CD4-positive, alpha-beta T cell treated with Interleukin-17A for 1 hour (primary cell): ENCODE results near the gene ZNF76.

Source experiments
- DNase-seq: peaks from one replicate; pipeline ENCODE4 v3.0.0-alpha.2; 2020

The ZNF76 gene

DNA sequence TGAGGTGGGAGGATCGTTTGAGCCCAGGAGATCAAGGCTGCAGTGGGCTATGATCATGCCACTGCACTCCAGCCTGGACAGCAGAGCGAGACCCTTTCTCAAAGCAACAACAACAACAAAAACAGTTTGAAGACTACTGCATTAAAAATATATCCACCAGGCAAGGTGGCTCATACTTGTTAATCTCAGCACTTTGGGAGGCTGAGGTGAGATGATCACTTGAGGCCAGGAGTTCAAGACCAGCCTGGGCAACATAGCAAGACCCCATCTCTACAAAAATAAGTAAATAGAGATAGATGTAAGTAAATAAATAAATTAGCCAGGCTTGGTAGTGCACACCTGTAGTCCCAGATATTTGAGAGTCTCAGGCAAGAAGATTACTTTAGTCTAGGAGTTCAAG, 12.5 kb downstream of the ZNF76 start:
- no peak for DNase-seq

DNA sequence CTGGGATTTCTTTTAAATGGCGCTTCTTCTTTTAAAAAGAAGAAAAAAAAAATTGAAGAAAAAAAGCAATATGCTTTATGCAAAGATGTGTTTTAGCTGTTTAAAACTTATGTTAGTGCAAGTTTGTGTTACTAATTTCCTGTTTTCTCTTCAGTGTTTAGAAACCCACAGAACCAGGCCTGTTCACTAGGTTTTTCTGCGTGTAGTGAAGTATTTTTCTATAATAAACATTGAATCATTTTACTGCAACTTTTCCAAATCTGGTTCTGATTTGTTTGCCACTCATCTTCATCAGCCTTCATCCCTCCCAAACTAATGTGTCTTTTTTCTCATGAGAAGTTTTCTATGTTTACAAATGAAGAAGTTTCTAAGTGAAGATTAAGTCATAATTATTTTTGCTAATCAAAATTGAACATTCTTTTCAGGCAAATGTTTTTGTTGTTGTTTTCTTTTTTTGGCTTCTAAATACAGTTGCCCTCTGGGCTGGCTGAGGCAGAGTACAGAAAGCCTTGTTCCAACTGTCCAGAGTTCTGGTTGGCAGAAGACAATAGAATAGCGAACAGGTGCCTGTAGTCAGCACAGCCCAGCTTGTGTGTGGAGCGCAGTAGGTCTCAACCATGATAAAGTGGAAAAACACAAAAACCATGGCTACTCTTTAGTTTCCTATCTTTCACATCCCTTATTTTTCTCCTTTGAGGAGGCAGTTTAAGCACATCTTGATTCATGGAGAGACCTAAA, 14.5 kb downstream of the ZNF76 start:
- DNase-seq: no peak

DNA sequence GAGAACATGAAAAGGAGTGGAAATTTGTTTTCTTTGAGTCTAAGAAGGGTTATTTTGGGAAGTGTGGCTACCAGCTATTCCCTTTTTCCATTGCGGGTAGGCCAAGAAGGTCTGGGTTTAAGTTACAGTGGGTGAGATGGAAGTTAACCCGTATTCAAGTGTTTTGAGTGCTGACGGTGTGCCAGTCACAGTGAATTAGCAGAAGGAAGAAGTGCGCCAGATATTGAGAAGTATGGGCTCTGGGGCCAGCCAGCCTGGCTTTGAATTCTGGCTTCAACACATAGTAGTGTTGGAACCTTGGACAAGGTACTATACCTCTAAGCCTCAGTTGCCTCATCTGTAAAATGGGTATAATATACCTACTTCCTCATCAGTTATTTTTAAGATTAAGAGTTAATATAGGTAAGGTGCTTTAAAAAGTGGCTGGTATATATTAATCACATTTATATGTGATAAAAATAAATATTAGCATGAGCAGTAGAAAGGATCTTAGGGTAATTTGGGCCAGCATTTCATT, 16.3 kb downstream of the ZNF76 start:
- no peak for DNase-seq

DNA sequence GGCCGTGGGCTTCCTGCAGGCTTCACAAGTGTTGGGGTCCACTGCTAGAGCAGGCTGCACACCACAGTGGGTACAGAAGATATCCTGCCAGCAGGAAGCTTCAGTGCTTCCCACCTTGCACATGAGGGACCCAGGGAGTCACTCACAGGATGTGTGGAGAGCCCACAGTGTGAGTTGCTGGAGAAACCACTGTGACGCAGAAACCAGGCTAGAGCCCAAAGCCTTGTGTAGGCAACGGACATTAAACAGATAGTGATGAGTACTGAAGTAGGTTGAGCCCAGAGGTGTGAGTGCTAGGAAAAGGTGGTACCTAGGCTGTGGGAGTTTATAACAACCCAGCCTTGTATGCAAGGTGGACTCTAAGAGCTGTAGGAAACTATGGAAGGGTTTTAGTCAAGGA, 19.2 kb downstream of the ZNF76 start:
- DNase-seq: no peak

DNA sequence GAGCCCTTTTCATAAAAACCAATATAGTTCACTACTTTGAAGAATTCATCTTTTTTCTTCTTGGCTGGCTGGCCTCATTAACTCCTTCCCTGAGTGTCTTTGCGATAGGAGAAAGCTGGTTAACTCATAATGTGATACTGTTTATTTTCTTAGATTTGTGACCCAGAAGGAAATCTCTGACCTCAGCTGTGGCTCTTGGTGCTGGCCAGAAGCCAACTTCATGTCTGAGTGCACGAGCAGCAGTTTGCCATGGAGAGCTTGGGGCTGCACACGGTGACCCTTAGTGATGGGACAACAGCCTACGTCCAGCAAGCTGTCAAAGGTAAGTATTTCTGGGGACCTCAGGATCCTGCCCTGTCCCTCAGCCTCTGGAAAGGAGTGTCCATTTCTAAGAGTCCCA, 21.4 kb downstream of the ZNF76 start:
- DNase-seq: no peak

DNA sequence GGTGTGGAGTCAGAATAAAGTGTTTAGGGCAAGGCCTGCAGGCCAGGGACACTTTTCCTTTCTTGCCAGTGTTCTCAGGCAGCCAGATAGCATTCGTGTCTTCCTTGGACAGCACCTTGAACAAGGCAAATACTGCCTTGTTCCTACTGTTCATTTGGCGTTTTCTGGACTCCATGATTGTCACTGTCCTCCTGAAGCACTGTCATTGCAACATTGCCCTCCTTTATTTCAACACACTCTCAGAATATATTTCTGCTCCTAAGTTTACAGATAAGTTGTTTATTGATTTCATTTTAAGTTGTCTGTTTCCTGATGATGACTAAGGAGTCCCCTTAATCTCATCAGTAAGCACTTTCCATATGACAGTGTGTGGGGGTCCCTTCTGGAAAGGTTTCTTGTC, 22.9 kb downstream of the ZNF76 start:
- DNase-seq: no peak

DNA sequence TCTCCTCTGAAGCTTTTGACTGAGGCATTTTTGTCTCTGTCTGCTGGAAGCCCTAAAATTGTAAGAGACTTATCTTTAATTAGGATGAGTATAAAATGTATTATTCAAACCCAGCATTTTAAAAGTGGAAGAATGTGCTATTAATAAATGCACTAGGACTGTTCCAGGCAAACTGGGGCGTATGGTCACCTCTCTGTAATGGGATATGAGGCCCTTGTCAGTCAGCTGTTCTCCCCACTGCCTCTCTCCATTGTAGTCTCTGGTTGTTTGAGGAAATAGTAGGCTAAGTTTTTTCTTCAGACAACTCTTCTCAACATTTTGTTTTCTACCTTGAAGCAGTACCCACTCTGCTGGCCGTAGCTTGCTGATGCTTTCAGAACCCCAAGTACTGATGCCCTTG, 23.8 kb downstream of the ZNF76 start:
- DNase-seq: no peak

DNA sequence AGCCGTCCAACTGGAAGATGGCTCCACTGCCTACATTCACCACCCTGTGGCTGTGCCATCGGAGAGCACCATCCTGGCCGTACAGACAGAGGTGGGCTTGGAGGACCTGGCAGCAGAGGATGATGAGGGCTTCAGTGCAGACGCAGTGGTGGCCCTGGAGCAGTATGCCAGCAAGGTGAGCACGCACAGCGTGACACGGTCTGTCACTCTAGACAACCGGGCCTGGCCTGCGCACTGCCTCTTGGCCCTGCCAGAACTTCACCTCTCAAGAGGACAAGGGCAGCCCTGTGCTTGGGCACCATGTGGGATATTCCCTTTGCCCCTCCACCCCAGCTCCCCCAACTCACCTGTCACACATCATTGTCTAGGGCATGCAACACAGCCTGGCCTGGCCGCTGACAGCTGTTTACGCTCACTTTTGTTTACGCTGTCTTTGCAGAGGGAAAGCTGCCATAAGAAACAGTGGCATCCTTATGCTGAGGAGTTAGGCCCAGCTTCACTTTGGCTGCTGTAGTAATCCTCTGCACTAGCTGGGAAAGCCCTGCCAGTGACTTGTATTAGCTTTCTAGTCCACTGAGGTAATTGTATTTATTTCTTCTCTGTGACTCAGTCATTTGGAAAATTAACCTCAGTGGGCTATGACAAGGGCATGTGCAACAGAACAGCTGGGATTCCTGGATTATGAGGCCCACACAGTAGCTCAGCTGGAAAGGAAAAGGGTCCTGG, 28.3 kb downstream of the ZNF76 start:
- no peak for DNase-seq

DNA sequence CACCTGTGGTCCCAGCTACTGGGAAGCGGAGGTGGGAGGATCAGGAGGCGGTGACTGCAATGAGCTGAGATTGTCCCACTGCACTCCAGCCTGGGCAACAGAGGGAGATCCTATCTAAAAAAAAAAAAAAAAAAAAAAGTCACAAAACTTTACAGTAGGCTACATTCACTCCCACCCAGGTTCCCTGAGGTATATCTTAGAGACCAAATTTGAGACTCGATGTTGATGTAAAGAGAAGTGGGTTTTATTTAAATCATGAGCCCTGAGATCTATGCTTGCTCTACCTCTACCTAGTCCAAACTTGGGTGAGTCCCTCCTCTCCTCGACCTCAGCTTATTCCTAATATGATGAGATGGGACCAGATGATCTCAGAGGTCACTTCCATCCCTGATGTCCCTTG, 29.3 kb downstream of the ZNF76 start:
- no peak for DNase-seq

DNA sequence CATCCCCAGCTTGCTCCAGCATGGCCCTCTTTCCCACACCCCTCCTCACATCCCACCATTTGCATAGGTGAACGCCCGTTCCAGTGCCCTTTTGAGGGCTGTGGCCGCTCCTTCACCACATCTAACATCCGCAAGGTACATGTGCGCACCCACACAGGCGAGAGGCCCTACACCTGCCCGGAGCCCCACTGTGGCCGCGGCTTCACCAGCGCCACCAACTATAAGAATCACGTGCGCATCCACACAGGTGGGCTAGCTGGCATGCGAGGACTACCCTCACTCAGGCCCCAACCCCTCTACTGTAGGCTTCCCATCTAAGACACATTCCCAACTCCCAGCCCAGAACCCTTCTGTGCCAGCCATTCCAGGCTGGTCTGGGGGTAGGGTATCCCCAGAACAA, 32.0 kb downstream of the ZNF76 start:
- no peak for DNase-seq

DNA sequence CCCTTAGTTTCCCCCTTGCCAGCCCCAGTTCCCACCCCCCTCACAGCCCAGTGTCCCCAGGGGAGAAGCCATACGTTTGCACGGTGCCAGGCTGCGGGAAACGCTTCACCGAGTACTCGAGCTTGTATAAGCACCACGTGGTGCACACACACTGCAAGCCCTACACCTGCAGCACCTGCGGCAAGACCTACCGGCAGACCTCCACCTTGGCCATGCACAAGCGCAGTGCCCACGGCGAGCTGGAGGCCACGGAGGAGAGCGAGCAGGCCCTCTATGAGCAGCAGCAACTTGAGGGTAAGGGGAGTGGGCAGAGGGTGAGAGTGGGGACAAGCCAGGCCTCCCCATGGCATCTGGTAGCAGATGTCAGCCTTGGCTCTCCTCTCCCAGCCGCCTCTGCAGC, 33.0 kb downstream of the ZNF76 start:
- no peak for DNase-seq

DNA sequence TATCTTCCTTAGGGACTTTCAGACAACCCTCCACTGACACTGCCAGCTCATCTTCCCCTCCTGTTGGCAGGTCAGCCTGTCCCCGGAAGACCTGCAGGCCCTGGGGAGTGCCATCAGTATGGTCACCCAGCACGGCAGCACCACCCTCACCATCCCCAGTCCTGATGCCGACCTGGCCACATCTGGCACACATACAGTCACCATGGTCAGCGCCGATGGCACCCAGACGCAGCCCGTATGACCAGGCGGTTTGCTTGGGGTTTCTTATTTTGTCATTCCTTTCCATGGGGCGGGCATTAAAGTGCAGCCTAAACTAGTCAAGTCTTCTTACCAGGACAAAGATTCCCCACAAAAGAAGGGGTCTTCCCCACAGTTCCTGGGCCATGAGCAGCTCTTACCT, 34.1 kb downstream of the ZNF76 start:
- DNase-seq: no peak

DNA sequence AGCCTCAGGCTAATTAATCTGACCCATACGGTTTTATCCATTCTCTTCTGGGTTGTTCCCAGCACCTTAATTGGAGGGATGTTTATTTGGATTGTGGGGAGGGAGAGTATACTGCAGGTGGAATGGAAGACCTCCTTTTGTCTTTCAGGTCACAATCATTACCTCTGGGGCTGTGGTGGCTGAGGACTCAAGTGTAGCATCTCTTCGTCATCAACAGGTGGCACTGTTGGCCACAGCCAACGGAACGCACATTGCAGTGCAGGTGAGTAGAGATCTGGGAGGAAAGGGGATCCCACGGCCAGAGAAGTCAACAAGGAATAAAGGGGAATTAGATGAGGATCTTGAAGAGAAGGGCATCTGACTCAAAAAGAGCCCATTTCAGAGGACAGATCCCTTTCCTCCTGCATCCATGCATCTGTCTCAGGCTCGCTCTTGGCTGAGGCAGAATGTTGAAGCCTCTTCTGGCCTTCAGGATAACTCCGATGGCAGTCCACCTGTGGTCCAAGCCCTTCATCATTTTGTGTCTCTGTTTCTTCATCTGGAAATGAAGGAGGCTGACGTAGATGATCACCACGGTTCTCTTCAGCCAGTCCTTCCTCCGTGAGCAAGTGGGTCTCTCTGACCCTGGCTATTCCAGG, 34.9 kb downstream of the ZNF76 start:
- peak; percentile 70 for DNase-seq

DNA sequence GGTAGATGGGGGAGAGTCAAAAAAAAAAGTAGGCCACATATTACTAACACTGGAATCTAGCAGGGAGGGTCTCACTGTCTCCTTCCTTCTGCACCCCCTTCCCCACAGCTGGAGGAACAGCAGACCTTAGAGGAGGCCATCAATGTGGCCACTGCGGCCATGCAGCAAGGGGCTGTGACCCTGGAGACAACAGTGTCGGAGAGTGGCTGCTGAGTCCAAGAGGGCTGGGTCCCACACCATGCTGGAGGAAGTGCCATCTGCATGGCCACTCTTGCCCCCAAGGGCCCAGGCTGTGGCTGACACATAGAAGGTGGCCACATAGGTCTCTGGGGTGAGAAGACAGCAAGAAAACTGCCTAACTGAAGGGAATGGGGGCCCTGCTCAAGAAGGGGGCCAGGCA, 35.5 kb downstream of the ZNF76 start:
- DNase-seq: no peak

DNA sequence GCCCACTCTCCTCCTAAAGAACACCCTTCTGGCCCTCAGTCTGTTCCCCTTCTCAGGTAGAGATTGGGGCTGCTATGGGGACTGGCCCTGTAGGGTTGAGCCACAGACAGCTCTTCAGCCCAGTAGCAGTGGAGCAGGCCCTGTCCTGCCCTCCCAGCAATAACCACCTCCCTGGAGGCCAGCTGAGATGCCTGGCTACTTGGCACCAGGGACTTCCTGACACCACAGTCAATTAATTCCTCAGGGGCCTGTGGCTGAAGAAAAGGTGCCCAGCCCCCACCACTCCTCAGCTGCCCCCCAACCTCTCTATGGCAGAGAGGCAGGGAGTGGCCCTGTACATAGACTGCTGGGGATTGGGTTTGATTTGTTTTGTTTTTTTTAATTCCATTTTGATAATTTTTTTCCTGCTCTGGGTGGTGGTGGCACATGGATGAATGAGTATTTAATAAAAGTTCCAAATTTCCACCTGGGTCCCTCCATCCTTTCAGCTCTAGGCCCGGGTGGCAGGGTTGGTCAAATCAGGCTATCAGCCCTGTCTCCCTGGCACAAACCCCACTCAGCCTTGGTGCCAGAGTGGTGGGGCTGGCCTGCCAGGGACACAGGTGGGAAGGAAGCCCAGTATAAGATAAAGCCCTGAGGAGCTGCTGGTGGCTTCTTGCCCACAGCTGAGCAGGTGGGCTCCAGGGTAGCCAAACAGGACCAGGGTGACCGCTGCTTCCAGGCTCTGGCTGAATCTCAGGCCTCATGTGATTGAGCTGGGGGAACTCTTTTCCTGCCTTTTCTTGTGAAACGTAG, 36.2 kb downstream of the ZNF76 start:
- DNase-seq: no peak

DNA sequence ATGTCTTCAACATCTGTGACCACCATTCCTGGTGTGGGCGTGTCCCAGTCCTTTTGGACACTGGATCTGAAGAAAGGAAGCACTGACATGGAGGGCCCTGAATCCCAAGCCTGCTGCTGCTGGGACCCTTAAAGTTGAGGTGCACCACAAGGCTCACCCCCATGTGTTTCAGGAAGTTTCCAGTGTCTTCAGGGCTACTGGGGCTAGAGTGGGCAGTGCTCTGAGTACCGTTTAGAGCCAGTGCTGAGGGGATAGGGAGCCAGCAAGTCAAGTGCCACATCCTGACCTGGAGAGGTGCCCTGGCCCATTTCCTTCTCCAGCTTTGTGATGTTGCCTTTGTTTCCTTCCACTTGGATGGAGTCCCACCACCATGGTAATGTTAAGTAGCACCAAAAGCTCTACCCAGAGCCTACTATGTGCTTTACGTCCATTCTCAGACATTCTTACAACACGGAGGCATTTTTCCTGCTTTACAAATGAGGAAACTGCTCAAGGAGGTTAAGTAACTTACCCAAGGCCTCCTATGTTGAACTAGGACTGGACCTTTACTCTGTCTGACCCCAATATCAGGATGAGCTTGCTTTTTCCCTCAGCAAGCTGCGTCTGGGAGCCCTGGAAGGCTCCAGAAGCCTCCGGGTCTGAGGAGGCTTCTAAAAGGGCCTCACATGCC, 37.5 kb downstream of the ZNF76 start:
- no peak for DNase-seq

DNA sequence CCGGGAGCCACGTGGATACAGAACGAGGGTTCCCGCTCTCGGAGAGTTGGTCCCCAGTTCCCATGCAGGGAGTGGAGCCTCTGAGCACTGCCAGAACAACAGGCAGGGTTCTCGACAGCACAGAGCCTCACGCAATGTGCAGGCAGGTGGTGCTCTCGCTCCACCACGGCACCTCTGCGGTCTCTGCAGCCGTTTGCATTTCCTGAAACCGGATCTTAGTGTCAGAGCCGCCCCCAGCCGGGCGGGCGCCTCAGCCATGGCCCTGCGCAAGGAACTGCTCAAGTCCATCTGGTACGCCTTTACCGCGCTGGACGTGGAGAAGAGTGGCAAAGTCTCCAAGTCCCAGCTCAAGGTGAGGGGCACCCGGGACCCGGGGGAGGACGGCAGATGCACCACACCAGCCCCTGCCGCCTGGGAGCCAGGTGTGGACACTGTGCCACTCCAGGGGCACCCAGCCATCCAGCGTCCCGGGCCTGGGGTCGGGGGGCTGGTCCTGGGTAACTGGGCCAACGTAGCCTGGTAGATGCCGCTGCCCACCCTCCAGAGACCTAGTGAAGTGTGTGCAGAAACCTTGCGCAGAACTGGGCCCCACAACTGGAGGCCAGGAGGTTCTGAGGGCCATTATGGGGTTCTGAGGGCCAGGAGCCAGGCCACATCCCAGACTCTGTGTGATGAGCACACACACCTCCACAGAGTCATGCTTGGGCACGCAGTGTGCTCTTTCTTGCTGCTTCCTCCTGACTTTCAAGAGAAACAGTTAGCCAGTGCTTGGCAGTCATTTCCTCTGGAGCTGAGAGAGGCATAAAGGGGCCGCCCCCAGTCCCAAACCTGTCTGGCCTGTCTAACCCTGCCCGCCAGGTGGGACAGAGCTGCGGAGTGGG, 38.3 kb downstream of the ZNF76 start, which contains the start of gene DEF6:
Gene DEF6 (plus strand): TSS at position 218 of the 881 bp plus-strand sequence. CDS start 39 bp downstream, at position 257.
- peak; percentile 92 for DNase-seq

DNA sequence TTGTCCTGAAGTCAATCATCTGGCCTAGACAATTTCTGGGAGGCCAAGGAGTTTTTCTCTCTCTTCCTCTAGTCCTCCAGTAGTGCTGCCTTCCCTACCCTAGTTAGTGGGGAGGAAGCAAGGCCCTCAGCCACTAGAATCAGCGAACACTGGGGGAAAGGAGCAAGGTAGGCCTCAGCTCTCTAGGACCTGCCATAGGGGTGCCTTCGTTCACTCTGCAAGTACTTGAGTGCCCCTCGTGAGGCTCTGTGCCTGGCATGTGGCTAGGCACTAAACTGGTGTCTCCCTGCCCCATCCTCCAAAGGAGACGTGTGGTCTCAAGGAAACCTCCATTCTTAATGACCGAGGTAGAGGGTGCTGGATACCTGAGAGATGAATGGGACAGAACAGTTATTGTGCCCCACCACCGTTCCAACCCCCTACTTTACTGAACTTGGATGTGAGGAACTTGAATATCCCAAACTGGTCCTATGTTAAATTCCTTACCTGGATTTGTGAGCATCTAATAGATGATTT, 39.1 kb downstream of the ZNF76 start:
- DNase-seq: no peak

DNA sequence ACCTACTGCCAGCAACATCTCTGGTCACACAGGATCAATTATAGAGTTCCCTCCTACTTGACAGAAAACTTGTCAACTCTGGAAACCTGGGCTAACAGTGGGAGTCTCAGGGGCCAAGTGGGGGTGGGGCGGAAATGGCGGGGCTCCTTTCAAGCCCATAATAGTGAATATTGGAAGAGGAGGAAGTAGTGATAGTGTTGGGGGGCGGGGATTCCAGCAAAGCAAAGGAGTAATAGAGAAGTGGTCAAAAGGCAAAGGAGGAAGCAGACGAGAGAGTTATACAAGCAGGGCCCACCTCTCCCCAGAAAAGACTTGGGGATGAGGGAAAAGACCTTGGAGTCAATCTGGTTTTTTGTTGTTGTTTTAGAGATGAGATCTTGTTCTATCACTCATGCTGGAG, 40.1 kb downstream of the ZNF76 start:
- peak; percentile 45 for DNase-seq

DNA sequence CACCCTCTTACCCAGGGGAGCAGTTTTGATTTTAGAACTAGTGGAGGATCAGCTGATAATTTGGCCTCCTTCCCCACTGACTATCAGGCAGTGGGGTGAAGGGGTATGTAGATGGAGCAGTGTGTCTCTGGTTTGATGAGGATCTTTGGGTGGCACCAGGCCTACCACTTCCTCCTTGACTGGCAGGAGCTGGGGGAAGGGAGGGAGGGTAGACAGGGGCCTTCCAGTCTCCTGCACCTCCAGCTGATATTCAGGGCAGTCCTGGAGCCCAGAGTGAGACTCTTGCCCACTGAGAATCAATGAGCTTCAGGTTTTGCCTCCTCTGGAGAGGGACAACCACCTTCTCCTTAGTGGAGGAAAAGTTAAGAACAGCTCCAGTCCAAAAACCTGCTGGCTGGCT, 41.3 kb downstream of the ZNF76 start:
- DNase-seq: peak; percentile 72

DNA sequence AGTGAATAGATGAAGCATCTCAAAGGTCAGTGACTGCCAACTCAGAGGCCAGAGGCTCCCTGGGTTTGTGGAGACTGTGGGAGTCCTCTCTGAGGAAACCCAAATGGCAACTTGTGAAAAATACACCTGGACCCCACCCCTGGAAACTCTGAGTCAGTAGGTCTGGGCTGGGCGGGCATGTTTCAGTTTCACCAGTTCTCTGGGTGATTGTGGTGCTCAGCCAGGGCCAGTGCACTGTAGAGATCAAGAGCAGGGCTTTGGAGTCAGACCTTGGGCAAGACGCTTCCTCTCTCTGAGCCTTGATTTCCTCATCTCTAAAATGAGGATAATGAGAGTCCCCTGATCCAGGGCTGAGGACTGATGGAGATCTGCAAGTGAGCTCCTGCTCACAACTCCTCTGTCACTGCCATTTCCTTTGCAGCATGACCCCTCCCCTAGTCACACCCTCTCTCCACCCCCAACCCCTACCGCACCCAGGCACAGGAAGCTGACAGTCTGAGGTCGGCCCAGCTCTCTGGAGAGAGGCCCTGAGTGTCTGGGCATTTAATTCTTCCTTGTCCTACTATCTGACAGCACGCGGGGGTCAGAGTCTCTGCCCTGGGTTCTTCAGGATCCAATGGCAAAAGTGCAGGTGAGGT, 43.2 kb downstream of the ZNF76 start:
- DNase-seq: peak; percentile 90
